GM23338 (cell line): ENCODE results near the gene RET. TPM values are rescaled to one million over a fixed set of nuclear protein-coding genes. Genes with fewer than 3 reads are reported as not detected.

Source experiments
- ATAC-seq: fragments of 200-7000 bp; cut with Tn5 transposase; 3 replicates; pipeline ENCODE4 v1.9.1; 2020
- DNase-seq: peaks from one replicate; pipeline ENCODE4 v3.0.0-alpha.2; 2015; ENCODE audit warnings: low spot score
- H2AFZ ChIP-seq: fragments of 200-600 bp; sonication (generic); 2 replicates; pipeline ENCODE4 v1.8.0; 2016; ENCODE audit warnings: antibody characterized with exemption, mild to moderate bottlenecking, moderate library complexity
- H3F3A ChIP-seq: fragments of 200-600 bp; sonication (generic); replicated peaks from 2 replicates; pipeline ENCODE4 v1.8.0; 2017; ENCODE audit warnings: antibody characterized with exemption, mixed run types, low read depth
- H3K27ac ChIP-seq: fragments of 200-600 bp; sonication (generic); 2 replicates; pipeline ENCODE4 v1.6.1; 2016; ENCODE audit warnings: low read depth
- H3K27me3 ChIP-seq: fragments of 200-600 bp; sonication (generic); 2 replicates; pipeline ENCODE4 v1.8.0; 2016; ENCODE audit warnings: mild to moderate bottlenecking, mixed run types, moderate library complexity; ENCODE audit not compliant: insufficient read depth
- H3K36me3 ChIP-seq: fragments of 200-600 bp; sonication (generic); 2 replicates; pipeline ENCODE4 v1.8.0; 2016; ENCODE audit warnings: mild to moderate bottlenecking; ENCODE audit not compliant: insufficient read depth
- H3K4me1 ChIP-seq: fragments of 200-600 bp; sonication (generic); 2 replicates; pipeline ENCODE4 v1.8.0; 2016; ENCODE audit warnings: mild to moderate bottlenecking, moderate library complexity; ENCODE audit not compliant: insufficient read depth
- H3K4me2 ChIP-seq: fragments of 200-600 bp; sonication (generic); 2 replicates; pipeline ENCODE4 v1.7.1; 2017; ENCODE audit warnings: mixed run types
- H3K4me3 ChIP-seq: fragments of 200-600 bp; sonication (generic); 2 replicates; pipeline ENCODE4 v1.6.1; 2016; ENCODE audit warnings: mixed run types
- H3K79me2 ChIP-seq: fragments of 200-600 bp; sonication (generic); replicated peaks from 2 replicates; pipeline ENCODE4 v1.8.0; 2017; ENCODE audit warnings: mild to moderate bottlenecking; ENCODE audit not compliant: insufficient read depth
- H3K9me2 ChIP-seq: fragments of 200-600 bp; sonication (generic); 2 replicates; pipeline ENCODE4 v1.8.0; 2017; ENCODE audit not compliant: insufficient read depth
- H4K20me1 ChIP-seq: fragments of 200-600 bp; sonication (generic); replicated peaks from 2 replicates; pipeline ENCODE4 v1.8.0; 2017; ENCODE audit warnings: mild to moderate bottlenecking; ENCODE audit not compliant: insufficient read depth
- H3K27ac Mint-ChIP-seq: 2 replicates; pipeline ENCODE4 v1.8.0; 2020; ENCODE audit warnings: inconsistent platforms, mild to moderate bottlenecking, moderate library complexity, mixed read lengths
- H3K27me3 Mint-ChIP-seq: 3 replicates; pipeline ENCODE4 v1.8.0; 2022; ENCODE audit warnings: low read depth, mild to moderate bottlenecking, moderate library complexity, mixed read lengths, inconsistent platforms; ENCODE audit not compliant: insufficient read depth, poor library complexity
- H3K36me3 Mint-ChIP-seq: 3 replicates; pipeline ENCODE4 v1.8.0; 2021; ENCODE audit warnings: low read depth, mild to moderate bottlenecking, inconsistent platforms, moderate library complexity, mixed read lengths
- H3K4me1 Mint-ChIP-seq: 3 replicates; pipeline ENCODE4 v1.8.0; 2020; ENCODE audit warnings: mild to moderate bottlenecking, inconsistent platforms, mixed read lengths
- H3K4me3 Mint-ChIP-seq: 3 replicates; pipeline ENCODE4 v1.8.0; 2021; ENCODE audit warnings: moderate library complexity, mild to moderate bottlenecking, inconsistent platforms, mixed read lengths
- H3K9me3 Mint-ChIP-seq: 3 replicates; pipeline ENCODE4 v1.8.0; 2020; ENCODE audit warnings: moderate library complexity, mild to moderate bottlenecking, inconsistent platforms, mixed read lengths
- CREB1 ChIP-seq: fragments of 250-450 bp; sonication (Bioruptor Pico); IDR thresholded peaks from 2 replicates; pipeline ENCODE4 v1.5.0; 2020; ENCODE audit warnings: low read depth, mild to moderate bottlenecking, moderate library complexity
- EZH2 ChIP-seq: fragments of 200-600 bp; sonication (generic); IDR thresholded peaks from one replicate; pipeline ENCODE4 v1.8.0; 2017; ENCODE audit warnings: antibody characterized with exemption, mild to moderate bottlenecking, low read depth; ENCODE audit not compliant: unreplicated experiment
- EZH2phosphoT487 ChIP-seq: fragments of 200-600 bp; sonication (generic); IDR thresholded peaks from one replicate; pipeline ENCODE4 v1.8.1; 2018; ENCODE audit warnings: antibody characterized with exemption; ENCODE audit not compliant: unreplicated experiment
- JUNB ChIP-seq: IDR thresholded peaks from one replicate; pipeline ENCODE4 v1.6.1; 2016; ENCODE audit warnings: antibody characterized with exemption; ENCODE audit not compliant: unreplicated experiment
- NANOG ChIP-seq: IDR thresholded peaks from 2 replicates; pipeline ENCODE4 v1.6.1; 2016; ENCODE audit warnings: antibody characterized with exemption, borderline replicate concordance
- POLR2AphosphoS5 ChIP-seq: IDR thresholded peaks from 2 replicates; pipeline ENCODE4 v1.6.1; 2016; ENCODE audit warnings: antibody characterized with exemption, low read depth
- STAT1 ChIP-seq: IDR thresholded peaks from one replicate; pipeline ENCODE4 v1.6.1; 2016; ENCODE audit warnings: antibody characterized with exemption; ENCODE audit not compliant: unreplicated experiment
- ZNF114 ChIP-seq: fragments of 250-450 bp; sonication (Bioruptor Pico); IDR thresholded peaks from 2 replicates; pipeline ENCODE4 v1.5.0; 2020; ENCODE audit warnings: mild to moderate bottlenecking, moderate library complexity
- ZNF331 ChIP-seq: fragments of 250-450 bp; sonication (Bioruptor Pico); IDR thresholded peaks from 2 replicates; pipeline ENCODE4 v1.5.0; 2020; ENCODE audit warnings: low read depth, mild to moderate bottlenecking, moderate library complexity
- polyA plus RNA-seq: library from polyadenylated mRNA; unstranded; fragments of >200 nt; fragmentation: Nextera tagmentation; extraction: Ambion mirVana; gene quantifications from 2 replicates; pipeline ENCODE4 v1.2.1, GENCODE V29; 2016
- total RNA-seq: library from RNA; depleted of rRNA; stranded (reverse); fragments of >200 nt; shearing (Covaris generic); gene quantifications from 2 replicates; pipeline ENCODE4 v1.2.3, GENCODE V29; 2014
- TF ChIP-seq, protein P1 (sequence below), 2 experiments: fragments of 200-600 bp in 1 of 2; sonication (generic) in 1 of 2; conservative IDR thresholded peaks; 2 replicates each; pipeline versions ENCODE4 v1.5.1 to v1.6.1; 2016 to 2017; ENCODE audit warnings: antibody characterized with exemption in 2 of 2, low read depth in 2 of 2, mild to moderate bottlenecking in 2 of 2, moderate library complexity in 1 of 2
- TF ChIP-seq, protein P2 (sequence below): fragments of 250-450 bp; sonication (Bioruptor Pico); IDR thresholded peaks from 2 replicates; pipeline ENCODE4 v1.5.0; 2020; ENCODE audit warnings: mild to moderate bottlenecking, moderate library complexity
- TF ChIP-seq, protein P3 (sequence below): IDR thresholded peaks from 2 replicates; pipeline ENCODE4 v1.6.1; 2016; ENCODE audit warnings: antibody characterized with exemption
- TF ChIP-seq, protein P4 (sequence below): IDR thresholded peaks from one replicate; pipeline ENCODE4 v1.6.1; 2018; ENCODE audit warnings: antibody characterized with exemption; ENCODE audit not compliant: unreplicated experiment

RET gene
- total and polyA plus RNA-seq, 2 experiments from 2014 or later = 5.5 to 9.8 TPM

DNA sequence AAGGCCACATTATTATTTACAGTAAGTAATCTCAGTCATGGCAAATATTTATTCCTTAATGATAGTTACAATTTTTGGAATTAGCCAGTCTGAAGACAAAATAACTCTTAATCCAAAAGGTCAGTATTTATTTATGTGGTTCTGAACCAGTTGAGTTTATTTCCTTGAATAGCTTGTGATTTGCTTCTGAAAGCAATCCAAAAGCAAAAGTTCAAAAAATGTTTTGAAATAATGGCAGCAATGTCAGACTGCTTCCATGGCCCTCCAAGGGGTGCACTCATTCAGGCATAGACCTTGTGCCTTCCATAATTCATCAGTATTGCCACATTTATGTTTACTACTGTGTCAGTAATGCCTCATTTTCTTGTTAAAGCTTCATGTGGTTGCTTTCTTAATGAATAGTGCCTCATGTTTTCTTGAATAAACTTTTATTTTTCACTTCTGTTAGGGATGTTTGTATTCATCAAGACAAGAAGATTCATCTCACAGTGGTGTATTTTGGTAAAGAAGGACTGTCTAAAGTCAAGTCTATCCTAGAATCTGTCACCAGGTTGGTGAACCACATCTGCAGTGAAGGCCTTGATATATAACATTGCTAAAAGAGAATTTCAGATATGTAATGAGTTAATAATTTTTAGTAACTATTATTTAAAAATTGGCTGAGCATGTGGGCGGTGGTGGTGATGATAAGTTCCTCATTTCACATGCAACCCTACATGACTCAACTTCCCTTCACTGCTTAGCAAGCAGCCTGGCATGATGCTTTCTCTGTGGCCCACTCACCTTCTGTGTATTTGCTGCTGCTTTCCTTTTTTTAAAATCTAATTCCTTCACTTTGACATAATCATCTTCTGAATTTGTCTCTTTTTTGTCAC, 83.4 kb downstream of the RET start:
- Mint-ChIP-seq H3K9me3 (no peaks in the 10 kb centered on the region), H3K27ac (no peak overlapping the region), H3K27me3 (no peaks in the 10 kb centered on the region), H3K4me1 (peaks cover 2% of the 10 kb centered on the region; the same call in 1 of the 3 replicates), H3K36me3 (no peaks in the 10 kb centered on the region), H3K4me3 (no peak overlapping the region)
- Histone ChIP-seq H3K4me3 (no peak overlapping the region), H2AFZ (no peak overlapping the region), H3K4me1 (no peaks in the 10 kb centered on the region), H3K9me2 (no peaks in the 10 kb centered on the region), H4K20me1 (peaks cover 4% of the 10 kb centered on the region), H3K27me3 (no peaks in the 10 kb centered on the region), H3K79me2 (0 out of 2 replicates have a peak, but pooled peaks cover 7% of the 10 kb centered on the region), H3K36me3 (no peaks in the 10 kb centered on the region), H3F3A (no peaks in the 10 kb centered on the region), H3K27ac (no peak overlapping the region), H3K4me2 (no peak overlapping the region)
- ATAC-seq (no peak), DNase-seq (no peak)
- TF ChIP-seq, protein P1, sequence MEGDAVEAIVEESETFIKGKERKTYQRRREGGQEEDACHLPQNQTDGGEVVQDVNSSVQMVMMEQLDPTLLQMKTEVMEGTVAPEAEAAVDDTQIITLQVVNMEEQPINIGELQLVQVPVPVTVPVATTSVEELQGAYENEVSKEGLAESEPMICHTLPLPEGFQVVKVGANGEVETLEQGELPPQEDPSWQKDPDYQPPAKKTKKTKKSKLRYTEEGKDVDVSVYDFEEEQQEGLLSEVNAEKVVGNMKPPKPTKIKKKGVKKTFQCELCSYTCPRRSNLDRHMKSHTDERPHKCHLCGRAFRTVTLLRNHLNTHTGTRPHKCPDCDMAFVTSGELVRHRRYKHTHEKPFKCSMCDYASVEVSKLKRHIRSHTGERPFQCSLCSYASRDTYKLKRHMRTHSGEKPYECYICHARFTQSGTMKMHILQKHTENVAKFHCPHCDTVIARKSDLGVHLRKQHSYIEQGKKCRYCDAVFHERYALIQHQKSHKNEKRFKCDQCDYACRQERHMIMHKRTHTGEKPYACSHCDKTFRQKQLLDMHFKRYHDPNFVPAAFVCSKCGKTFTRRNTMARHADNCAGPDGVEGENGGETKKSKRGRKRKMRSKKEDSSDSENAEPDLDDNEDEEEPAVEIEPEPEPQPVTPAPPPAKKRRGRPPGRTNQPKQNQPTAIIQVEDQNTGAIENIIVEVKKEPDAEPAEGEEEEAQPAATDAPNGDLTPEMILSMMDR (conservative IDR thresholded peaks at IDR 0.05; ENCODE audit: low read depth in 2 of 2) = no peak
- TF ChIP-seq ZNF114 (CRISPR knock-in tag) (no peak), NANOG (no peak), EZH2 (no peak), EZH2phosphoT487 (no peak), ZNF331 (CRISPR knock-in tag) (no peak), POLR2AphosphoS5 (no peak), JUNB (no peak), STAT1 (no peak), CREB1 (CRISPR knock-in tag) (no peak)
- TF ChIP-seq, protein P2, sequence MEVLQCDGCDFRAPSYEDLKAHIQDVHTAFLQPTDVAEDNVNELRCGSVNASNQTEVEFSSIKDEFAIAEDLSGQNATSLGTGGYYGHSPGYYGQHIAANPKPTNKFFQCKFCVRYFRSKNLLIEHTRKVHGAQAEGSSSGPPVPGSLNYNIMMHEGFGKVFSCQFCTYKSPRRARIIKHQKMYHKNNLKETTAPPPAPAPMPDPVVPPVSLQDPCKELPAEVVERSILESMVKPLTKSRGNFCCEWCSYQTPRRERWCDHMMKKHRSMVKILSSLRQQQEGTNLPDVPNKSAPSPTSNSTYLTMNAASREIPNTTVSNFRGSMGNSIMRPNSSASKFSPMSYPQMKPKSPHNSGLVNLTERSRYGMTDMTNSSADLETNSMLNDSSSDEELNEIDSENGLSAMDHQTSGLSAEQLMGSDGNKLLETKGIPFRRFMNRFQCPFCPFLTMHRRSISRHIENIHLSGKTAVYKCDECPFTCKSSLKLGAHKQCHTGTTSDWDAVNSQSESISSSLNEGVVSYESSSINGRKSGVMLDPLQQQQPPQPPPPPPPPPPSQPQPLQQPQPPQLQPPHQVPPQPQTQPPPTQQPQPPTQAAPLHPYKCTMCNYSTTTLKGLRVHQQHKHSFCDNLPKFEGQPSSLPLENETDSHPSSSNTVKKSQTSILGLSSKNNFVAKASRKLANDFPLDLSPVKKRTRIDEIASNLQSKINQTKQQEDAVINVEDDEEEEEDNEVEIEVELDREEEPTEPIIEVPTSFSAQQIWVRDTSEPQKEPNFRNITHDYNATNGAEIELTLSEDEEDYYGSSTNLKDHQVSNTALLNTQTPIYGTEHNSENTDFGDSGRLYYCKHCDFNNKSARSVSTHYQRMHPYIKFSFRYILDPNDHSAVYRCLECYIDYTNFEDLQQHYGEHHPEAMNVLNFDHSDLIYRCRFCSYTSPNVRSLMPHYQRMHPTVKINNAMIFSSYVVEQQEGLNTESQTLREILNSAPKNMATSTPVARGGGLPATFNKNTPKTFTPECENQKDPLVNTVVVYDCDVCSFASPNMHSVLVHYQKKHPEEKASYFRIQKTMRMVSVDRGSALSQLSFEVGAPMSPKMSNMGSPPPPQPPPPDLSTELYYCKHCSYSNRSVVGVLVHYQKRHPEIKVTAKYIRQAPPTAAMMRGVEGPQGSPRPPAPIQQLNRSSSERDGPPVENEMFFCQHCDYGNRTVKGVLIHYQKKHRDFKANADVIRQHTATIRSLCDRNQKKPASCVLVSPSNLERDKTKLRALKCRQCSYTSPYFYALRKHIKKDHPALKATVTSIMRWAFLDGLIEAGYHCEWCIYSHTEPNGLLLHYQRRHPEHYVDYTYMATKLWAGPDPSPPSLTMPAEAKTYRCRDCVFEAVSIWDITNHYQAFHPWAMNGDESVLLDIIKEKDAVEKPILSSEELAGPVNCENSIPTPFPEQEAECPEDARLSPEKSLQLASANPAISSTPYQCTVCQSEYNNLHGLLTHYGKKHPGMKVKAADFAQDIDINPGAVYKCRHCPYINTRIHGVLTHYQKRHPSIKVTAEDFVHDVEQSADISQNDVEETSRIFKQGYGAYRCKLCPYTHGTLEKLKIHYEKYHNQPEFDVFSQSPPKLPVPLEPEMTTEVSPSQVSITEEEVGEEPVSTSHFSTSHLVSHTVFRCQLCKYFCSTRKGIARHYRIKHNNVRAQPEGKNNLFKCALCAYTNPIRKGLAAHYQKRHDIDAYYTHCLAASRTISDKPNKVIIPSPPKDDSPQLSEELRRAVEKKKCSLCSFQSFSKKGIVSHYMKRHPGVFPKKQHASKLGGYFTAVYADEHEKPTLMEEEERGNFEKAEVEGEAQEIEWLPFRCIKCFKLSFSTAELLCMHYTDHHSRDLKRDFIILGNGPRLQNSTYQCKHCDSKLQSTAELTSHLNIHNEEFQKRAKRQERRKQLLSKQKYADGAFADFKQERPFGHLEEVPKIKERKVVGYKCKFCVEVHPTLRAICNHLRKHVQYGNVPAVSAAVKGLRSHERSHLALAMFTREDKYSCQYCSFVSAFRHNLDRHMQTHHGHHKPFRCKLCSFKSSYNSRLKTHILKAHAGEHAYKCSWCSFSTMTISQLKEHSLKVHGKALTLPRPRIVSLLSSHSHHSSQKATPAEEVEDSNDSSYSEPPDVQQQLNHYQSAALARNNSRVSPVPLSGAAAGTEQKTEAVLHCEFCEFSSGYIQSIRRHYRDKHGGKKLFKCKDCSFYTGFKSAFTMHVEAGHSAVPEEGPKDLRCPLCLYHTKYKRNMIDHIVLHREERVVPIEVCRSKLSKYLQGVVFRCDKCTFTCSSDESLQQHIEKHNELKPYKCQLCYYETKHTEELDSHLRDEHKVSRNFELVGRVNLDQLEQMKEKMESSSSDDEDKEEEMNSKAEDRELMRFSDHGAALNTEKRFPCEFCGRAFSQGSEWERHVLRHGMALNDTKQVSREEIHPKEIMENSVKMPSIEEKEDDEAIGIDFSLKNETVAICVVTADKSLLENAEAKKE (CRISPR knock-in tag) = no peak
- TF ChIP-seq, protein P3, sequence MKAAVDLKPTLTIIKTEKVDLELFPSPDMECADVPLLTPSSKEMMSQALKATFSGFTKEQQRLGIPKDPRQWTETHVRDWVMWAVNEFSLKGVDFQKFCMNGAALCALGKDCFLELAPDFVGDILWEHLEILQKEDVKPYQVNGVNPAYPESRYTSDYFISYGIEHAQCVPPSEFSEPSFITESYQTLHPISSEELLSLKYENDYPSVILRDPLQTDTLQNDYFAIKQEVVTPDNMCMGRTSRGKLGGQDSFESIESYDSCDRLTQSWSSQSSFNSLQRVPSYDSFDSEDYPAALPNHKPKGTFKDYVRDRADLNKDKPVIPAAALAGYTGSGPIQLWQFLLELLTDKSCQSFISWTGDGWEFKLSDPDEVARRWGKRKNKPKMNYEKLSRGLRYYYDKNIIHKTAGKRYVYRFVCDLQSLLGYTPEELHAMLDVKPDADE = no peak
- TF ChIP-seq, protein P4, sequence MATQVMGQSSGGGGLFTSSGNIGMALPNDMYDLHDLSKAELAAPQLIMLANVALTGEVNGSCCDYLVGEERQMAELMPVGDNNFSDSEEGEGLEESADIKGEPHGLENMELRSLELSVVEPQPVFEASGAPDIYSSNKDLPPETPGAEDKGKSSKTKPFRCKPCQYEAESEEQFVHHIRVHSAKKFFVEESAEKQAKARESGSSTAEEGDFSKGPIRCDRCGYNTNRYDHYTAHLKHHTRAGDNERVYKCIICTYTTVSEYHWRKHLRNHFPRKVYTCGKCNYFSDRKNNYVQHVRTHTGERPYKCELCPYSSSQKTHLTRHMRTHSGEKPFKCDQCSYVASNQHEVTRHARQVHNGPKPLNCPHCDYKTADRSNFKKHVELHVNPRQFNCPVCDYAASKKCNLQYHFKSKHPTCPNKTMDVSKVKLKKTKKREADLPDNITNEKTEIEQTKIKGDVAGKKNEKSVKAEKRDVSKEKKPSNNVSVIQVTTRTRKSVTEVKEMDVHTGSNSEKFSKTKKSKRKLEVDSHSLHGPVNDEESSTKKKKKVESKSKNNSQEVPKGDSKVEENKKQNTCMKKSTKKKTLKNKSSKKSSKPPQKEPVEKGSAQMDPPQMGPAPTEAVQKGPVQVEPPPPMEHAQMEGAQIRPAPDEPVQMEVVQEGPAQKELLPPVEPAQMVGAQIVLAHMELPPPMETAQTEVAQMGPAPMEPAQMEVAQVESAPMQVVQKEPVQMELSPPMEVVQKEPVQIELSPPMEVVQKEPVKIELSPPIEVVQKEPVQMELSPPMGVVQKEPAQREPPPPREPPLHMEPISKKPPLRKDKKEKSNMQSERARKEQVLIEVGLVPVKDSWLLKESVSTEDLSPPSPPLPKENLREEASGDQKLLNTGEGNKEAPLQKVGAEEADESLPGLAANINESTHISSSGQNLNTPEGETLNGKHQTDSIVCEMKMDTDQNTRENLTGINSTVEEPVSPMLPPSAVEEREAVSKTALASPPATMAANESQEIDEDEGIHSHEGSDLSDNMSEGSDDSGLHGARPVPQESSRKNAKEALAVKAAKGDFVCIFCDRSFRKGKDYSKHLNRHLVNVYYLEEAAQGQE = no peak
